DOHH2 (cell line): ENCODE measurements around the gene ATF2.

Source experiments
- EZH2phosphoT487 ChIP-seq: fragments of 200-600 bp; sonication (generic); IDR thresholded peaks from 2 replicates; pipeline ENCODE4 v1.6.1; 2017; ENCODE audit warnings: borderline replicate concordance, mild to moderate bottlenecking, antibody characterized with exemption, low read length, moderate library complexity, mixed read lengths
- TF ChIP-seq, protein P1 (sequence below): fragments of 200-600 bp; sonication (generic); IDR thresholded peaks from one replicate; pipeline ENCODE4 v1.5.1; 2014; ENCODE audit warnings: antibody characterized with exemption, mild to moderate bottlenecking, low read depth, low read length; ENCODE audit not compliant: poor library complexity, severe bottlenecking

DNA sequence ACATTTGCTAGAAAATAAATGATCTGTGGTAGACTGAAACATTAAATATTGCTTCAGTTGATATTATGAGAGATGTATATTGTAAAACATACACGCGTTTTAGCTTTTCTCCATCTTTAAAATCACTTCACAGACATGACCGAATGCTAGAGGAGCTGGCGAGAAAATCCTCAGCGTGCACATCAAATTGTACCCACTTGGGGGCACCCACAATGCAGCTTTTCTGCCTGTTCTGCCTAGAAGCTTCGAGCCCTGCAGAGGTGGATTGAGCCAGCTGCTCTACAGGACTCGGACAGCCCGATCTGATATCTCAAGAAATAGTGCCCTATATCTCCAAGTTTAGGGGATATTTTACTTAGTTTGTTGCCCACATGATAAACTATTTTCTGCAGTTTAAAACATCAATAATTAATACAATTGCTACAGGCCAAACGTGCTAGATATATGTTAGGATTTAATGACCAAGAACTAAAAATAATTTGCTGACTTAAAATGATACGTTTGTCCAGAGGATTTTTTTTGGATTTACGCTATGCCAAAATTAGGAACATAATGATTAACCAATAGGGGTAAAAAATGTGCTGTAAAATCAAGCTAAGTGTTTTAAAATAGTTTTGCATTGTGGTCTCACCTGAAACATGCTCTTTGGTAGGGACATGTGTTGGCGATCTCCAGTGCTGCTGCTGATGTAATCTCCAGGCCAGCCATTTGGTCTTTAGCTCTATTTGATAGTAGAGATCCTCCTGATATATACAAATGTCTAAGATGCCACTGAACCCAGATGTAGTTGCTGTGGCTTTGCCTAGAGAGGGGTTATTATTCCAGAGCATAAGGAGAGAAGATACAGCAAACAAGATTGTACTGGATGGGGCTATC is 35.9 kb upstream of the ATF2 start:
- TF ChIP-seq, protein P1, sequence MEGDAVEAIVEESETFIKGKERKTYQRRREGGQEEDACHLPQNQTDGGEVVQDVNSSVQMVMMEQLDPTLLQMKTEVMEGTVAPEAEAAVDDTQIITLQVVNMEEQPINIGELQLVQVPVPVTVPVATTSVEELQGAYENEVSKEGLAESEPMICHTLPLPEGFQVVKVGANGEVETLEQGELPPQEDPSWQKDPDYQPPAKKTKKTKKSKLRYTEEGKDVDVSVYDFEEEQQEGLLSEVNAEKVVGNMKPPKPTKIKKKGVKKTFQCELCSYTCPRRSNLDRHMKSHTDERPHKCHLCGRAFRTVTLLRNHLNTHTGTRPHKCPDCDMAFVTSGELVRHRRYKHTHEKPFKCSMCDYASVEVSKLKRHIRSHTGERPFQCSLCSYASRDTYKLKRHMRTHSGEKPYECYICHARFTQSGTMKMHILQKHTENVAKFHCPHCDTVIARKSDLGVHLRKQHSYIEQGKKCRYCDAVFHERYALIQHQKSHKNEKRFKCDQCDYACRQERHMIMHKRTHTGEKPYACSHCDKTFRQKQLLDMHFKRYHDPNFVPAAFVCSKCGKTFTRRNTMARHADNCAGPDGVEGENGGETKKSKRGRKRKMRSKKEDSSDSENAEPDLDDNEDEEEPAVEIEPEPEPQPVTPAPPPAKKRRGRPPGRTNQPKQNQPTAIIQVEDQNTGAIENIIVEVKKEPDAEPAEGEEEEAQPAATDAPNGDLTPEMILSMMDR = peak; percentile 64
- TF ChIP-seq EZH2phosphoT487 = no peak
